Measurements from ENCODE around the gene SPDEF.

GRCh38 chr6:34489207-34489805 is 66.8 kb downstream of the SPDEF start:
- TF ChIP-seq POLR2A (IDR thresholded peaks at IDR 0.05), result no peak
- TF ChIP-seq CTCF (IDR thresholded peaks at IDR 0.05), result no peak

All from lower leg skin (tissue), 3 donors.